ENCODE measurements around the gene SLC25A45.

- TF ChIP-seq CTCF (conservative IDR thresholded peaks at IDR 0.05 in 1 of 2, IDR thresholded peaks at IDR 0.05 in 1 of 2; ENCODE audit: low read depth in 1 of 2, low read length in 2 of 2) (no peak), EZH2 (IDR thresholded peaks at IDR 0.05; ENCODE audit: low read length, missing control alignments) (no peak)
These were observed 4.1 kb upstream of the SLC25A45 start, which contains the start of gene FRMD8 for GRCh38 chr11:65386307-65387140.
